ENCODE measurements around the gene TVP23A. TPM values are rescaled to one million over a fixed set of nuclear protein-coding genes. Genes with fewer than 3 reads are reported as not detected.

The TVP23A gene
- total RNA-seq, 1 donor from 2014 or later, result 0.24 TPM

DNA sequence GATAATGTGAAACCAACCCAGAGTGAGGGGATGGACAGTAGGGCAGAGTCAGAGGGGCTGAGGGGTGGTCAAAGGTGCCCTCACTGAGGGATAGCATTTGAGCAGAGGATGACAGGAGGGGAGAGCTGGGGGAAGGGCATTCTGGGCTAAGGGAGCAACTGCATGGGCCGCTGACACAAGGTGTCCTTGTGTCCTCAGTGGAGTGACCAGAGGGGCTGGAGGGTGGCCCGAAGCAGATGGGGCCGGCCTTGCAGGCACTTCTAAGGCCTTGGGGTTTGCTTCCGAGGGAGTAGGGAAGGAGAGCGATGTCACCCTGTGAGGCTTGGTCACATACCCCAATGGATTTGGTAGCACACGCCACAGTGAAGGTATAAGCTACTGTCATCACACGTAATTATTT, 64.9 kb downstream of the TVP23A start:
- Histone ChIP-seq H3K4me3 (no peak overlapping the region), H3K27ac (peak overlapping the region; percentile 18), H3K36me3 (peaks cover 92% of the 10 kb centered on the region), H3K9me3 (no peaks in the 10 kb centered on the region), H3K27me3 (ENCODE audit: low read depth) (no peaks in the 10 kb centered on the region), H3K4me1 (no peaks in the 10 kb centered on the region)
- DNase-seq (no peak), ATAC-seq (no peak)
- intact Hi-C loops (cut with DNase I), result no loop called here
- TF ChIP-seq, protein P1, sequence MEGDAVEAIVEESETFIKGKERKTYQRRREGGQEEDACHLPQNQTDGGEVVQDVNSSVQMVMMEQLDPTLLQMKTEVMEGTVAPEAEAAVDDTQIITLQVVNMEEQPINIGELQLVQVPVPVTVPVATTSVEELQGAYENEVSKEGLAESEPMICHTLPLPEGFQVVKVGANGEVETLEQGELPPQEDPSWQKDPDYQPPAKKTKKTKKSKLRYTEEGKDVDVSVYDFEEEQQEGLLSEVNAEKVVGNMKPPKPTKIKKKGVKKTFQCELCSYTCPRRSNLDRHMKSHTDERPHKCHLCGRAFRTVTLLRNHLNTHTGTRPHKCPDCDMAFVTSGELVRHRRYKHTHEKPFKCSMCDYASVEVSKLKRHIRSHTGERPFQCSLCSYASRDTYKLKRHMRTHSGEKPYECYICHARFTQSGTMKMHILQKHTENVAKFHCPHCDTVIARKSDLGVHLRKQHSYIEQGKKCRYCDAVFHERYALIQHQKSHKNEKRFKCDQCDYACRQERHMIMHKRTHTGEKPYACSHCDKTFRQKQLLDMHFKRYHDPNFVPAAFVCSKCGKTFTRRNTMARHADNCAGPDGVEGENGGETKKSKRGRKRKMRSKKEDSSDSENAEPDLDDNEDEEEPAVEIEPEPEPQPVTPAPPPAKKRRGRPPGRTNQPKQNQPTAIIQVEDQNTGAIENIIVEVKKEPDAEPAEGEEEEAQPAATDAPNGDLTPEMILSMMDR (IDR thresholded peaks at IDR 0.05), result no peak

- TF ChIP-seq, protein P1 (IDR thresholded peaks at IDR 0.05), result no peak
- intact Hi-C loops (cut with DNase I), result no loop called here
- peak overlapping the region; percentile 18 for H3K27ac ChIP-seq
- H3K4me3 ChIP-seq, result no peak overlapping the region
- peak; percentile 74 to 76 for ATAC-seq
- no peaks in the 10 kb centered on the region for H3K9me3 ChIP-seq
- no peaks in the 10 kb centered on the region for H3K4me1 ChIP-seq
- peak; percentile 82 for DNase-seq
- no peaks in the 10 kb centered on the region for H3K27me3 ChIP-seq (ENCODE audit: low read depth)
- H3K36me3 ChIP-seq, result peaks cover 92% of the 10 kb centered on the region
Observed at GRCh38 chr16:10752843-10753523, 65.6 kb downstream of the TVP23A start.

DNA sequence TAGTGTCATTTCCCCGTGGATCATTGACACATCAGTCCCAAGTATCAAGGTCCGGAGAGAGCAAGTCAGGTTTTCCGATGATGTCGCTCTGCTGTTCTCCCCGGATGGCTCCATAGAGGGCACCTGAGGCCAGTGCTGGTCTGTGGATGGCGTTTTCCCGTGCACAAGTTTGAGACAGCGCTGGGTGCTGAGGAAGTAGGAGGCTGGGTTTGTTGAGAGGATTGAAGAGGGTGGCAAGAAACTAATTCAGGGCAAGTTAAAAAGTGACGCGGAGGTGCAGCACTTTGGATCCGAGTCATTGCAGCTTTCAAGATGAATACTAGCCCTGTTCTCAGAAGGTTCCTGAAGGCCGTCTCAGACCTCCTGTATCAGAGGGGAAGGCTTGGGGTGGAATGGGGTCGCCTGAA, 67.3 kb downstream of the TVP23A start:
- peak in 1 of 2 donors; percentile 50 for ATAC-seq
- TF ChIP-seq, protein P1 (IDR thresholded peaks at IDR 0.05), result no peak
- Histone ChIP-seq H3K36me3 (peaks cover 93% of the 10 kb centered on the region), H3K4me1 (peaks cover under 1% of the 10 kb centered on the region), H3K27ac (no peak overlapping the region), H3K27me3 (ENCODE audit: low read depth) (no peaks in the 10 kb centered on the region), H3K9me3 (no peaks in the 10 kb centered on the region), H3K4me3 (no peak overlapping the region)
- intact Hi-C loops (cut with DNase I), result no loop called here
- no peak for DNase-seq

DNA sequence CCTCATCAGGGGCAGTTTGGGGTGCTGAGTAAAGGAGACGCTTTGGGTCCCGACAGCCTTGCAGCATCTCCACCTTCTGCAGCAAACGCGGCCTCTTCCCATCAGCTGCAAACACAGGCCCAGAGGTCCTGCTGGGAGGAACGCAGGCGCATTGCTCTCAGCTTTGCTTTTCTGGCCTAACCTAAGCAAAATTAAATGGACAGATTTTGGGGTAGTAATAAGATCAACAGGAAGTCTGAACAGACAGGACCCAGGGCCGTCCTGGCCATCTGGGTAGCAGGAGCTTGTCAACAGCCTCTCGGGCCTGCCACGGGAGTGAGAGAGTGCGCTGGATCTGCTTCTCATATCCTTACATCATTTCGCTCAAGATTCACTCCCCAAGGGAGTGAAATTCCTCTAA, 67.8 kb downstream of the TVP23A start:
- TF ChIP-seq, protein P1 (IDR thresholded peaks at IDR 0.05), result no peak
- intact Hi-C loops (cut with DNase I), result no loop called here
- H3K36me3 ChIP-seq, result peaks cover 89% of the 10 kb centered on the region
- ATAC-seq (no peak), DNase-seq (no peak)
- H3K27me3 ChIP-seq (ENCODE audit: low read depth), result no peaks in the 10 kb centered on the region
- peaks cover 6% of the 10 kb centered on the region for H3K4me1 ChIP-seq
- no peaks in the 10 kb centered on the region for H3K9me3 ChIP-seq
- H3K4me3 ChIP-seq, result no peak overlapping the region
- H3K27ac ChIP-seq, result no peak overlapping the region

DNA sequence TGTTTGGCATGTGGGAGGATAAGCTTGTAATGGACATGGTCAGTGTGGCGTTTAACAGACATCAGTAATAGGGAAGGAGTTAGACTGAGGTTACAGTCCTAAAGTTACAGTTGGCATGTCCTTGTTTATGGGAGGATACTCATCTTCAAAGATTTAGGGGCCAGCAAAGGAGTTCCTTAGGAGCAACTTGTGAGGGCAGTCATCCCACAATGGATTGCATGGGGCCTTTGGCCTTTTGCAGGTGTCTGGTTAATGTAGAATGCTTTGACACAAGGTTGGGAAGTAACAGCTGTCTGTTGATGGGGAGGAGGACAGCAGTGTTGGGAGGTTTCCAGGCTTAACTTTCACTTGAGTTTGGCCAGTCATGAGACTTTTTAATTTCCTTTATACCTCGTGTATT, 72.8 kb downstream of the TVP23A start:
- Histone ChIP-seq H3K36me3 (peaks cover 45% of the 10 kb centered on the region), H3K27me3 (ENCODE audit: low read depth) (no peaks in the 10 kb centered on the region), H3K4me1 (peaks cover 30% of the 10 kb centered on the region), H3K9me3 (no peaks in the 10 kb centered on the region), H3K27ac (no peak overlapping the region), H3K4me3 (no peak overlapping the region)
- no peak for ATAC-seq
- no peak for DNase-seq
- intact Hi-C loops (cut with DNase I), result no loop called here
- TF ChIP-seq, protein P1 (IDR thresholded peaks at IDR 0.05), result no peak

Data from lower lobe of right lung (tissue), 2 donors.